Liver (tissue), 9 donors: ENCODE results near the gene CABCOCO1. TPM values are rescaled to one million over a fixed set of nuclear protein-coding genes. Genes with fewer than 3 reads are reported as not detected.

Experiments
- DNase-seq: peaks from one replicate; pipeline ENCODE4 v3.0.0-alpha.2; 2017; ENCODE audit warnings: low spot score
- H3K27ac ChIP-seq, 2 donors: one replicate each; pipeline ENCODE4 v1.7.0; 2013; ENCODE audit warnings: inconsistent platforms in 2 of 2, low read length in 2 of 2, control low read depth in 1 of 2, low read depth in 1 of 2, mild to moderate bottlenecking in 1 of 2
- H3K27me3 ChIP-seq, 4 donors: one replicate each; pipeline versions ENCODE4 v1.6.1 to v1.7.0; 2013; ENCODE audit warnings: low read length in 3 of 4, inconsistent platforms in 1 of 4, mild to moderate bottlenecking in 1 of 4, moderate library complexity in 1 of 4; ENCODE audit not compliant: control insufficient read depth in 4 of 4, insufficient read depth in 4 of 4
- H3K36me3 ChIP-seq, 4 donors: one replicate each; pipeline versions ENCODE4 v1.6.1 to v1.7.0; 2013; ENCODE audit warnings: low read length in 3 of 4, mild to moderate bottlenecking in 3 of 4, low read depth in 1 of 4, moderate library complexity in 1 of 4; ENCODE audit not compliant: control insufficient read depth in 4 of 4, insufficient read depth in 3 of 4
- H3K4me1 ChIP-seq, 4 donors: one replicate each; pipeline versions ENCODE4 v1.6.1 to v1.7.0; 2013; ENCODE audit warnings: low read length in 3 of 4, mild to moderate bottlenecking in 3 of 4, moderate library complexity in 1 of 4; ENCODE audit not compliant: control insufficient read depth in 4 of 4, insufficient read depth in 4 of 4
- H3K4me3 ChIP-seq, 3 donors: one replicate each; pipeline versions ENCODE4 v1.6.1 to v1.7.0; 2013; ENCODE audit warnings: low read length in 3 of 3, control low read depth in 1 of 3, low read depth in 1 of 3, mild to moderate bottlenecking in 1 of 3
- H3K9ac ChIP-seq, 2 donors: one replicate each; pipeline ENCODE4 v1.7.0; 2013; ENCODE audit warnings: low read length in 2 of 2, mild to moderate bottlenecking in 2 of 2, moderate library complexity in 2 of 2, control low read depth in 1 of 2, low read depth in 1 of 2
- H3K9me3 ChIP-seq, 4 donors: one replicate each; pipeline versions ENCODE4 v1.6.1 to v1.7.0; 2013; ENCODE audit warnings: low read length in 3 of 4; ENCODE audit not compliant: control insufficient read depth in 4 of 4
- ATF3 ChIP-seq: IDR thresholded peaks from 2 replicates; pipeline ENCODE4 v1.6.1; 2016; ENCODE audit warnings: antibody characterized with exemption
- CTCF ChIP-seq: fragments of 150-350 bp; IDR thresholded peaks from 2 replicates; pipeline ENCODE4 v1.5.1; 2017; ENCODE audit warnings: improper control_type of control experiment, low read depth, low read length; ENCODE audit not compliant: missing input control
- FOXA1 ChIP-seq: IDR thresholded peaks from 2 replicates; pipeline ENCODE4 v1.6.1; 2016; ENCODE audit warnings: antibody characterized with exemption
- GABPA ChIP-seq, 2 donors: IDR thresholded peaks in 1 of 2; conservative IDR thresholded peaks in 1 of 2; 2 replicates each; pipeline ENCODE4 v1.6.1; 2016; ENCODE audit warnings: antibody characterized with exemption in 2 of 2, mild to moderate bottlenecking in 1 of 2, moderate library complexity in 1 of 2
- HNF4A ChIP-seq, 2 donors: conservative IDR thresholded peaks; 2 replicates each; pipeline ENCODE4 v1.6.1; 2016; ENCODE audit warnings: antibody characterized with exemption in 2 of 2, mild to moderate bottlenecking in 2 of 2
- HNF4G ChIP-seq: IDR thresholded peaks from 2 replicates; pipeline ENCODE4 v1.6.1; 2016; ENCODE audit warnings: antibody characterized with exemption
- JUND ChIP-seq, 2 donors: IDR thresholded peaks; 2 replicates each; pipeline ENCODE4 v1.6.1; 2016; ENCODE audit warnings: antibody characterized with exemption in 2 of 2
- MAX ChIP-seq: IDR thresholded peaks from 2 replicates; pipeline ENCODE4 v1.6.1; 2016; ENCODE audit warnings: antibody characterized with exemption
- RAD21 ChIP-seq, 2 donors: IDR thresholded peaks; 2 replicates each; pipeline ENCODE4 v1.6.1; 2016; ENCODE audit warnings: antibody characterized with exemption in 2 of 2, mild to moderate bottlenecking in 2 of 2
- REST ChIP-seq: IDR thresholded peaks from 2 replicates; pipeline ENCODE4 v1.6.1; 2016; ENCODE audit warnings: antibody characterized with exemption, mild to moderate bottlenecking
- RXRA ChIP-seq, 2 donors: IDR thresholded peaks; 2 replicates each; pipeline ENCODE4 v1.6.1; 2017 to 2018; ENCODE audit warnings: antibody characterized with exemption in 2 of 2, mild to moderate bottlenecking in 1 of 2
- SP1 ChIP-seq: IDR thresholded peaks from 2 replicates; pipeline ENCODE4 v1.6.1; 2018; ENCODE audit warnings: antibody characterized with exemption, mild to moderate bottlenecking
- TAF1 ChIP-seq: conservative IDR thresholded peaks from 2 replicates; pipeline ENCODE4 v1.6.1; 2016; ENCODE audit warnings: antibody characterized with exemption, mild to moderate bottlenecking
- YY1 ChIP-seq: IDR thresholded peaks from 2 replicates; pipeline ENCODE4 v1.6.1; 2016; ENCODE audit warnings: antibody characterized with exemption, mild to moderate bottlenecking
- WGBS: extraction: QIAGEN DNeasy Blood & Tissue Kit; methylation state at CpG from one replicate; pipeline ENCODE4 v1.1.7; 2013; 5-methylcytosine and 5-hydroxymethylcytosine counted together
- polyA plus RNA-seq, 2 donors: library from polyadenylated mRNA; stranded (reverse) in 1 of 2; unstranded in 1 of 2; fragments of 200-250 nt in 1 of 2; fragments of >200 nt in 1 of 2; fragmentation: Nextera tagmentation in 1 of 2; extraction: Ambion mirVana in 1 of 2; gene quantifications; one replicate each; pipeline versions ENCODE4 v1.2.1 to v1.2.3, GENCODE V29; 2013 to 2015
- total RNA-seq, 2 donors: library from RNA; depleted of rRNA; stranded (reverse); fragments of >200 nt; gene quantifications; one replicate each; pipeline ENCODE4 v1.2.3, GENCODE V29; 2014
- donor health status: healthy.
- donor health status: healthy.
- donor health status: healthy.
- donor health status: healthy.
- donor health status: healthy.

The CABCOCO1 gene
- total and polyA plus RNA-seq, 4 donors, result 0.09 to 0.20 TPM; not detected in 2

GRCh38 chr10:61751599-61751998 is 88.9 kb downstream of the CABCOCO1 start:
- Histone ChIP-seq H3K27me3 (no peaks in the 10 kb centered on the region), H3K4me1 (peaks cover 0 to 4% (median 0%) of the 10 kb centered on the region in 4 donors), H3K27ac (no peak overlapping the region), H3K9me3 (no peaks in the 10 kb centered on the region), H3K9ac (no peak overlapping the region), H3K36me3 (no peaks in the 10 kb centered on the region), H3K4me3 (no peak overlapping the region)
- DNase-seq, result no peak
- 41% methylated on average over 3 of the region's 3 CpGs for WGBS
- TF ChIP-seq TAF1 (no peak), CTCF (no peak), ATF3 (no peak), JUND (IDR thresholded peaks at IDR 0.05) (no peak), GABPA (IDR thresholded peaks at IDR 0.05 in 1 of 2, conservative IDR thresholded peaks at IDR 0.05 in 1 of 2) (no peak), RXRA (IDR thresholded peaks at IDR 0.05) (no peak), SP1 (no peak), HNF4A (conservative IDR thresholded peaks at IDR 0.05) (no peak), HNF4G (no peak), MAX (no peak), YY1 (no peak)

GRCh38 chr10:61752111-61753011 is 89.6 kb downstream of the CABCOCO1 start:
- no peak overlapping the region for H3K9ac ChIP-seq
- H3K27me3 ChIP-seq, result no peaks in the 10 kb centered on the region
- no peaks in the 10 kb centered on the region for H3K36me3 ChIP-seq
- DNase-seq, result no peak
- 47% methylated on average over 6 of the region's 6 CpGs for WGBS
- H3K9me3 ChIP-seq, result no peaks in the 10 kb centered on the region
- TF ChIP-seq REST (no peak), FOXA1 (no peak), RAD21 (IDR thresholded peaks at IDR 0.05) (no peak), YY1 (no peak), GABPA (IDR thresholded peaks at IDR 0.05 in 1 of 2, conservative IDR thresholded peaks at IDR 0.05 in 1 of 2) (no peak)
- H3K4me1 ChIP-seq, result peaks cover 0 to 4% (median 0%) of the 10 kb centered on the region in 4 donors
- no peak overlapping the region for H3K27ac ChIP-seq
- no peak overlapping the region for H3K4me3 ChIP-seq
